Measurements from ENCODE around the gene GSTM5. TPM values are rescaled to one million over a fixed set of nuclear protein-coding genes. Genes with fewer than 3 reads are reported as not detected.

GSTM5 gene
- total and polyA plus RNA-seq, 2 of the 4 experiments (the other 2 are of a cell fraction), result 0.36 to 1.2 TPM

DNA sequence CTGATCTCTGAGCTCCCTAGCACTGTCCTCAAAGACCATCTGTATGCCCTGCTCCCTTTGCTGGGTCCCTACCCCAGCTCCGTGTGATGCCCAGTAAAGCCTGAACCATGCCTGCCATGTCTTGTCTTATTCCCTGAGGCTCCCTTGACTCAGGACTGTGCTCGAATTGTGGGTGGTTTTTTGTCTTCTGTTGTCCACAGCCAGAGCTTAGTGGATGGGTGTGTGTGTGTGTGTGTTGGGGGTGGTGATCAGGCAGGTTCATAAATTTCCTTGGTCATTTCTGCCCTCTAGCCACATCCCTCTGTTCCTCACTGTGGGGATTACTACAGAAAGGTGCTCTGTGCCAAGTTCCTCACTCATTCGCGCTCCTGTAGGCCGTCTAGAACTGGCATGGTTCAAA is 5.7 kb downstream of the GSTM5 start:
- no peak overlapping the region for H2AK9ac ChIP-seq (replicated peaks; ENCODE audit: low read depth, low read length, poor library complexity)
- no peak overlapping the region for H3K4me3 ChIP-seq (ENCODE audit: insufficient read depth, low read depth, low read length)
- no peaks in the 10 kb centered on the region for H3K9me1 ChIP-seq (ENCODE audit: insufficient read depth, low read length)
- dilution Hi-C loops (cut with HindIII; ENCODE audit: low sequenced_read_pairs, unreplicated experiment) (no loop called here), in situ Hi-C loops (cut with MboI; ENCODE audit: low sequenced_read_pairs) (no loop called here), intact Hi-C loops (cut with micrococcal nuclease) (no loop called here)
- ChIA-PET POLR2A (ENCODE audit: unreplicated experiment) (no interaction called here), CTCF (interaction anchor here (0.8 kb wide), 1 partner anchor 78 kb away, joined by 3 read pairs; no protein-coding TSS in a partner anchor)
- peak overlapping the region; percentile 17 for H2BK20ac ChIP-seq (ENCODE audit: low read depth, low read length)
- TF ChIP-seq, protein P1, sequence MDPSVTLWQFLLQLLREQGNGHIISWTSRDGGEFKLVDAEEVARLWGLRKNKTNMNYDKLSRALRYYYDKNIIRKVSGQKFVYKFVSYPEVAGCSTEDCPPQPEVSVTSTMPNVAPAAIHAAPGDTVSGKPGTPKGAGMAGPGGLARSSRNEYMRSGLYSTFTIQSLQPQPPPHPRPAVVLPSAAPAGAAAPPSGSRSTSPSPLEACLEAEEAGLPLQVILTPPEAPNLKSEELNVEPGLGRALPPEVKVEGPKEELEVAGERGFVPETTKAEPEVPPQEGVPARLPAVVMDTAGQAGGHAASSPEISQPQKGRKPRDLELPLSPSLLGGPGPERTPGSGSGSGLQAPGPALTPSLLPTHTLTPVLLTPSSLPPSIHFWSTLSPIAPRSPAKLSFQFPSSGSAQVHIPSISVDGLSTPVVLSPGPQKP (IDR thresholded peaks at IDR 0.05; ENCODE audit: borderline replicate concordance, low read depth, low read length), result no peak
- TF ChIP-seq MXI1 (IDR thresholded peaks at IDR 0.05; ENCODE audit: borderline replicate concordance, low read depth, low read length) (no peak), RAD21 (IDR thresholded peaks at IDR 0.05; ENCODE audit: low read length) (no peak)
- no peaks in the 10 kb centered on the region for H4K20me1 ChIP-seq (ENCODE audit: insufficient read depth, low read length)
- H2AK5ac ChIP-seq (ENCODE audit: low read depth, low read length), result peak overlapping the region; percentile 67
- H3K56ac ChIP-seq (ENCODE audit: extremely low read depth, insufficient read depth, low read length), result no peak overlapping the region
- H2BK5ac ChIP-seq (ENCODE audit: low read depth, low read length, poor library complexity, severe bottlenecking), result no peak overlapping the region
- peak overlapping the region; percentile 30; the same call in 1 of the 2 replicates for H3K14ac ChIP-seq (replicated peaks; ENCODE audit: low read depth, low read length)
- H3K23ac ChIP-seq (ENCODE audit: low read depth, low read length), result no peak overlapping the region
- no peaks in the 10 kb centered on the region for H3K79me1 ChIP-seq (ENCODE audit: low read depth in 1 of 2, low read length in 2 of 2)
- H2BK15ac ChIP-seq (ENCODE audit: low read depth, low read length), result peak overlapping the region; percentile 81; the same call in 1 of the 3 replicates
- ATAC-seq (ENCODE audit: low read depth) (no peak), DNase-seq (no peak)
- H3K4me1 ChIP-seq (ENCODE audit: control insufficient read depth, insufficient read depth, low read length), result peaks cover 6% of the 10 kb centered on the region; the same call in 1 of the 2 replicates
- no peak overlapping the region for H3K9ac ChIP-seq (ENCODE audit: low read depth, low read length)
- no peak overlapping the region for H3K27ac ChIP-seq (ENCODE audit: insufficient read depth, low read length)
- peak overlapping the region; percentile 43 for H3K4ac ChIP-seq (ENCODE audit: low read depth, low read length)
- H3K4me2 ChIP-seq (ENCODE audit: low read depth, low read length), result no peak overlapping the region
- H3K18ac ChIP-seq (ENCODE audit: low read depth, low read length), result no peak overlapping the region
- no peaks in the 10 kb centered on the region for H3K9me3 ChIP-seq (ENCODE audit: control insufficient read depth, insufficient read depth, low read length)
- peak overlapping the region; percentile 71 for H2BK120ac ChIP-seq (ENCODE audit: low read depth, low read length)
- WGBS, 2 experiments (ENCODE audit: extremely low coverage in 2 of 2, insufficient read length in 1 of 2), result no CpG with 5 or more reads among the region's 5 CpGs
- BruUV-seq (replicated peaks), result no TSS peak
- no peaks in the 10 kb centered on the region; the same call in 1 of the 2 replicates for H3K27me3 ChIP-seq (ENCODE audit: control insufficient read depth, insufficient read depth, low read length)
- H2AFZ ChIP-seq (replicated peaks; ENCODE audit: low read length, poor library complexity), result peak overlapping the region; percentile 39
- H4K8ac ChIP-seq (ENCODE audit: low read depth in 2 of 2, low read length in 2 of 2), result no peak overlapping the region
- H4K91ac ChIP-seq (ENCODE audit: insufficient read depth, low read depth, low read length), result peak overlapping the region; percentile 27; the same call in 1 of the 2 replicates
- H4K5ac ChIP-seq (ENCODE audit: low read depth, low read length), result no peak overlapping the region
- no peaks in the 10 kb centered on the region for H3K36me3 ChIP-seq (ENCODE audit: control insufficient read depth, insufficient read depth, low read length)
